Measurements from ENCODE around the gene DKK3. TPM values are rescaled to one million over a fixed set of nuclear protein-coding genes. Genes with fewer than 3 reads are reported as not detected.

DKK3 gene
- 11.9 and 14.6 TPM in 2 replicates for total RNA-seq (2022)
- Bru-seq, nascent RNA: percentile 32 among the genes with signal in this experiment
- BruChase-seq, experiment 1, labeled RNA remaining after a 6-hour chase: percentile 39 among the genes with signal in this experiment
- BruChase-seq, experiment 2, labeled RNA remaining after a 2-hour chase: percentile 33 among the genes with signal in this experiment
- long read RNA-seq, transcript DKK3-201 (8 exons, 2,636 nt): major isoform, 12 of 16 reads
- long read RNA-seq, partial matches to known transcripts: 0 of 16 reads
- long read RNA-seq, other reads (novel, unspliced or antisense): 4 of 16 reads

- H3K4me1 Mint-ChIP-seq (ENCODE audit: low read depth, unreplicated experiment): no peaks in the 10 kb centered on the region
- H3K4me3 Mint-ChIP-seq (ENCODE audit: low read depth, unreplicated experiment): peak within 1 kb of the TSS; percentile 67
- no peaks in the 10 kb centered on the region for H3K9me3 Mint-ChIP-seq (ENCODE audit: low read depth, unreplicated experiment)
- intact Hi-C loops (cut with micrococcal nuclease; ENCODE audit: unreplicated experiment): no loop called here
- no peak within 1 kb of the TSS for H3K27ac Mint-ChIP-seq (ENCODE audit: unreplicated experiment)
- DNase-seq: no peak
- no peak for TF ChIP-seq CTCF (IDR thresholded peaks at IDR 0.05; ENCODE audit: unreplicated experiment)
- no TSS peak for BruUV-seq (replicated peaks)
- CTCF ChIA-PET: no interaction called here
- peaks cover 7% of the 10 kb centered on the region for H3K36me3 Mint-ChIP-seq (ENCODE audit: insufficient read depth, unreplicated experiment)
- peaks cover 20% of the 10 kb centered on the region for H3K27me3 Mint-ChIP-seq (ENCODE audit: unreplicated experiment)
These were observed at the start of gene DKK3 for GRCh38 chr11:12007769-12008737. Gene DKK3 (minus strand): TSS chr11:12008626. CDS start chr11:12008582, 44 bp downstream.

GRCh38 chr11:12057299-12057980, 49.0 kb upstream of the DKK3 start:
- H3K27ac Mint-ChIP-seq (ENCODE audit: unreplicated experiment): no peak overlapping the region
- BruUV-seq (replicated peaks): no TSS peak
- peaks cover 31% of the 10 kb centered on the region for H3K4me1 Mint-ChIP-seq (ENCODE audit: low read depth, unreplicated experiment)
- H3K9me3 Mint-ChIP-seq (ENCODE audit: low read depth, unreplicated experiment): peaks cover 3% of the 10 kb centered on the region
- no peaks in the 10 kb centered on the region for H3K27me3 Mint-ChIP-seq (ENCODE audit: unreplicated experiment)
- no peak for TF ChIP-seq CTCF (IDR thresholded peaks at IDR 0.05; ENCODE audit: unreplicated experiment)
- intact Hi-C loops (cut with micrococcal nuclease; ENCODE audit: unreplicated experiment): no loop called here
- CTCF ChIA-PET: no interaction called here
- H3K4me3 Mint-ChIP-seq (ENCODE audit: low read depth, unreplicated experiment): no peak overlapping the region
- no peaks in the 10 kb centered on the region for H3K36me3 Mint-ChIP-seq (ENCODE audit: insufficient read depth, unreplicated experiment)
- DNase-seq: no peak

DNA sequence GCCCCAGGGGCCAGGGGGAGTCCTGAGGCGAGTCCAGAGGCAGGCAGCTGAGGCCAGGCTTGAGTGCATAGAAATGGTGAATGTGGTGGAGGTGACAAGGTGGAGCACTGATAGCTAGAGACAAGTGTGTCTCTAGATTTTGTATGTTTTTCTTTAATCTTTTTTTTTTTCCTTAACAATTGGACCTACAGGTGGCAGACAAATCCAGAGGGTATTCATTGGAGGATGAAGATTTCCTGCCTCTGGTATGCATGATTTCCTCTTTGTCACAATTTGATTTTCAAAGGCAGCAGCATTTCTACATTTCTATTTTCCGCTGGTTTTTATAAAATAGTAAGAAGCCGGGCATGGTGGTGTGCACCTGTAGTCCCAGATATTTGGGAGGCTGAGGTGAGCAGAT, 47.7 kb upstream of the DKK3 start:
- Mint-ChIP-seq H3K4me3 (ENCODE audit: low read depth, unreplicated experiment) (no peak overlapping the region), H3K9me3 (ENCODE audit: low read depth, unreplicated experiment) (peaks cover 3% of the 10 kb centered on the region), H3K36me3 (ENCODE audit: insufficient read depth, unreplicated experiment) (no peaks in the 10 kb centered on the region), H3K4me1 (ENCODE audit: low read depth, unreplicated experiment) (peaks cover 28% of the 10 kb centered on the region), H3K27ac (ENCODE audit: unreplicated experiment) (no peak overlapping the region), H3K27me3 (ENCODE audit: unreplicated experiment) (no peaks in the 10 kb centered on the region)
- DNase-seq: no peak
- CTCF ChIA-PET: interaction anchor here (1.2 kb wide), 1 partner anchor 225 kb away, joined by 3 read pairs; no protein-coding TSS in a partner anchor
- no TSS peak for BruUV-seq (replicated peaks)
- intact Hi-C loops (cut with micrococcal nuclease; ENCODE audit: unreplicated experiment): no loop called here
- no peak for TF ChIP-seq CTCF (IDR thresholded peaks at IDR 0.05; ENCODE audit: unreplicated experiment)

- no peak overlapping the region for H3K27ac Mint-ChIP-seq (ENCODE audit: unreplicated experiment)
- H3K4me1 Mint-ChIP-seq (ENCODE audit: low read depth, unreplicated experiment): peaks cover 27% of the 10 kb centered on the region
- peaks cover 3% of the 10 kb centered on the region for H3K9me3 Mint-ChIP-seq (ENCODE audit: low read depth, unreplicated experiment)
- CTCF ChIA-PET: interaction anchor here (1.2 to 1.8 kb wide), 4 partner anchors 33 to 49 kb away, joined by 3 to 6 read pairs (median 4); no protein-coding TSS in a partner anchor
- H3K27me3 Mint-ChIP-seq (ENCODE audit: unreplicated experiment): no peaks in the 10 kb centered on the region
- no peaks in the 10 kb centered on the region for H3K36me3 Mint-ChIP-seq (ENCODE audit: insufficient read depth, unreplicated experiment)
- no peak for DNase-seq
- BruUV-seq (replicated peaks): no TSS peak
- H3K4me3 Mint-ChIP-seq (ENCODE audit: low read depth, unreplicated experiment): no peak overlapping the region
- TF ChIP-seq CTCF (IDR thresholded peaks at IDR 0.05; ENCODE audit: unreplicated experiment): no peak
- intact Hi-C loops (cut with micrococcal nuclease; ENCODE audit: unreplicated experiment): no loop called here
These were observed 45.4 kb upstream of the DKK3 start for GRCh38 chr11:12053606-12054361.

All from Calu3 (cell line).